Mesothelial cell of epicardium (in vitro differentiated cells): ENCODE data around the gene CNIH3. TPM values are rescaled to one million over a fixed set of nuclear protein-coding genes. Genes with fewer than 3 reads are reported as not detected.

Source experiments
- DNase-seq, 2 experiments: peaks; one replicate each; pipeline ENCODE4 v3.0.0; 2021; ENCODE audit warnings: low spot score in 2 of 2; ENCODE audit not compliant: unreplicated experiment in 2 of 2
- H3K27ac Mint-ChIP-seq: 2 replicates; pipeline ENCODE4 v1.8.0; 2021; ENCODE audit warnings: mixed read lengths
- H3K27me3 Mint-ChIP-seq: 2 replicates; pipeline ENCODE4 v1.8.0; 2021; ENCODE audit warnings: low read depth, mixed read lengths
- H3K36me3 Mint-ChIP-seq: 2 replicates; pipeline ENCODE4 v1.8.0; 2021; ENCODE audit warnings: mixed read lengths
- H3K4me1 Mint-ChIP-seq: 2 replicates; pipeline ENCODE4 v1.8.0; 2021; ENCODE audit warnings: mixed read lengths
- H3K4me3 Mint-ChIP-seq: 2 replicates; pipeline ENCODE4 v1.8.0; 2021; ENCODE audit warnings: mild to moderate bottlenecking, moderate library complexity, mixed read lengths
- H3K9me3 Mint-ChIP-seq: 2 replicates; pipeline ENCODE4 v1.8.0; 2021; ENCODE audit warnings: mixed read lengths
- CTCF ChIP-seq: fragments of 200-600 bp; sonication (generic); IDR thresholded peaks from one replicate; pipeline ENCODE4 v1.5.0; 2021; ENCODE audit warnings: antibody characterized with exemption; ENCODE audit not compliant: unreplicated experiment
- total RNA-seq: library from RNA; stranded (reverse); gene quantifications from 3 replicates; pipeline ENCODE4 v1.2.1, GENCODE V29; 2021

The CNIH3 gene
- total RNA-seq, 1 donor from 2014 or later = 8.3 TPM

- H3K27ac Mint-ChIP-seq = no peak overlapping the region
These were observed 24.8 kb upstream of the CNIH3 start for GRCh38 chr1:224591326-224591725.

GRCh38 chr1:224592636-224593582, 23.2 kb upstream of the CNIH3 start:
- TF ChIP-seq CTCF = no peak
- Mint-ChIP-seq H3K4me1 (no peaks in the 10 kb centered on the region), H3K27me3 (no peaks in the 10 kb centered on the region), H3K27ac (no peak overlapping the region), H3K9me3 (no peaks in the 10 kb centered on the region), H3K4me3 (no peak overlapping the region), H3K36me3 (peaks cover 4% of the 10 kb centered on the region)
- DNase-seq = no peak

More at GRCh38 chr1:224591326-224591725, 24.8 kb upstream of the CNIH3 start:
- H3K9me3 Mint-ChIP-seq = no peaks in the 10 kb centered on the region
- H3K4me3 Mint-ChIP-seq = no peak overlapping the region
- no peaks in the 10 kb centered on the region for H3K4me1 Mint-ChIP-seq
- H3K27me3 Mint-ChIP-seq = no peaks in the 10 kb centered on the region
- DNase-seq = no peak
- peaks cover 4% of the 10 kb centered on the region for H3K36me3 Mint-ChIP-seq
- TF ChIP-seq CTCF = no peak

- H3K4me3 Mint-ChIP-seq = no peak overlapping the region
- DNase-seq = no peak
These were observed 21.8 kb upstream of the CNIH3 start for GRCh38 chr1:224594360-224594759.

GRCh38 chr1:224594851-224595250, 21.3 kb upstream of the CNIH3 start:
- H3K4me1 Mint-ChIP-seq = no peaks in the 10 kb centered on the region
- DNase-seq = no peak
- no peaks in the 10 kb centered on the region for H3K27me3 Mint-ChIP-seq
- no peaks in the 10 kb centered on the region for H3K9me3 Mint-ChIP-seq
- H3K4me3 Mint-ChIP-seq = no peak overlapping the region
- peaks cover 2% of the 10 kb centered on the region for H3K36me3 Mint-ChIP-seq
- no peak for TF ChIP-seq CTCF
- no peak overlapping the region for H3K27ac Mint-ChIP-seq

More at GRCh38 chr1:224594360-224594759, 21.8 kb upstream of the CNIH3 start:
- no peak for TF ChIP-seq CTCF
- no peaks in the 10 kb centered on the region for H3K9me3 Mint-ChIP-seq
- peaks cover 2% of the 10 kb centered on the region for H3K36me3 Mint-ChIP-seq
- no peaks in the 10 kb centered on the region for H3K27me3 Mint-ChIP-seq
- no peak overlapping the region for H3K27ac Mint-ChIP-seq
- no peaks in the 10 kb centered on the region for H3K4me1 Mint-ChIP-seq

GRCh38 chr1:224605482-224606181, 10.5 kb upstream of the CNIH3 start:
- Mint-ChIP-seq H3K4me3 (no peak overlapping the region), H3K27me3 (peaks cover 1% of the 10 kb centered on the region), H3K36me3 (no peaks in the 10 kb centered on the region), H3K9me3 (peaks cover 13% of the 10 kb centered on the region), H3K27ac (no peak overlapping the region), H3K4me1 (peaks cover 27% of the 10 kb centered on the region)
- no peak for DNase-seq
- no peak for TF ChIP-seq CTCF
